ENCODE measurements around the gene ARL6IP5.

ARL6IP5 gene

DNA sequence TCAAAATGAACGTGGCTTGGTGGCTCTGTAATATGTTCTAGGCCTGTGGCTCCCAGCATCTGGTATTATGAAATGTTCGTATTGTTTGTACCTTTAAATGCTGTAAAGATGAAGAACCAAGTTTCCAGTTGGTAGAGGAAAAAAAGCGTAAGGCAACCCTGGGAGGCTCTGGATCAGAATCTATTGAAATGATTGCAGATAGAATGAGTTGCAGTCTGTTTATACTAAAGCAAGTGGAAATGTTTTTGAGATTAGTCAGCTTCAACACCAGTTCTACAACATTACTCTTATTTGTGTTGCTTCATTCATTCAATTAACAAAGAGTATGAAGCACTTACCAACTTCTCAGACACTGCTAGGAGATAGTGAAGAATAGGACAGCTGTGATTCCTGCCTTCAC is 5.3 kb downstream of the ARL6IP5 start:
- H3K36me3 ChIP-seq (ENCODE audit: insufficient read depth, low read length), result peaks cover 3% of the 10 kb centered on the region; the same call in 1 of the 2 replicates
- no peaks in the 10 kb centered on the region for H3K27me3 ChIP-seq (ENCODE audit: insufficient read depth, low read length, poor library complexity, severe bottlenecking)
- peaks cover 26% of the 10 kb centered on the region for H4K20me1 ChIP-seq (ENCODE audit: insufficient read depth, low read length, poor library complexity, severe bottlenecking)
- peak overlapping the region; percentile 98 for H3K4me3 ChIP-seq (ENCODE audit: low read length, poor library complexity, severe bottlenecking)
- H3K4me2 ChIP-seq (ENCODE audit: low read depth, low read length, poor library complexity, severe bottlenecking), result peak overlapping the region; percentile 98
- peaks cover 97% of the 10 kb centered on the region for H3K79me2 ChIP-seq (ENCODE audit: insufficient read depth, low read length)
- H2AFZ ChIP-seq (ENCODE audit: low read length), result no peak overlapping the region
- H3K9me2 ChIP-seq (replicated peaks; ENCODE audit: low read depth, low read length), result no peaks in the 10 kb centered on the region
- H3K9ac ChIP-seq (ENCODE audit: low read depth, low read length, poor library complexity, severe bottlenecking), result peak overlapping the region; percentile 97
- peaks cover 11% of the 10 kb centered on the region; the same call in 1 of the 2 replicates for H3F3A ChIP-seq (ENCODE audit: low read depth)
- peaks cover 71% of the 10 kb centered on the region for H3K4me1 ChIP-seq (ENCODE audit: insufficient read depth, low read length, poor library complexity, severe bottlenecking)
- no peaks in the 10 kb centered on the region for H3K9me3 ChIP-seq (ENCODE audit: insufficient read depth, low read depth, low read length)
- TF ChIP-seq, protein P1, sequence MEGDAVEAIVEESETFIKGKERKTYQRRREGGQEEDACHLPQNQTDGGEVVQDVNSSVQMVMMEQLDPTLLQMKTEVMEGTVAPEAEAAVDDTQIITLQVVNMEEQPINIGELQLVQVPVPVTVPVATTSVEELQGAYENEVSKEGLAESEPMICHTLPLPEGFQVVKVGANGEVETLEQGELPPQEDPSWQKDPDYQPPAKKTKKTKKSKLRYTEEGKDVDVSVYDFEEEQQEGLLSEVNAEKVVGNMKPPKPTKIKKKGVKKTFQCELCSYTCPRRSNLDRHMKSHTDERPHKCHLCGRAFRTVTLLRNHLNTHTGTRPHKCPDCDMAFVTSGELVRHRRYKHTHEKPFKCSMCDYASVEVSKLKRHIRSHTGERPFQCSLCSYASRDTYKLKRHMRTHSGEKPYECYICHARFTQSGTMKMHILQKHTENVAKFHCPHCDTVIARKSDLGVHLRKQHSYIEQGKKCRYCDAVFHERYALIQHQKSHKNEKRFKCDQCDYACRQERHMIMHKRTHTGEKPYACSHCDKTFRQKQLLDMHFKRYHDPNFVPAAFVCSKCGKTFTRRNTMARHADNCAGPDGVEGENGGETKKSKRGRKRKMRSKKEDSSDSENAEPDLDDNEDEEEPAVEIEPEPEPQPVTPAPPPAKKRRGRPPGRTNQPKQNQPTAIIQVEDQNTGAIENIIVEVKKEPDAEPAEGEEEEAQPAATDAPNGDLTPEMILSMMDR (conservative IDR thresholded peaks at IDR 0.05; ENCODE audit: low read length), result no peak
- no peak for TF ChIP-seq EZH2phosphoT487 (IDR thresholded peaks at IDR 0.05; ENCODE audit: borderline replicate concordance)

DNA sequence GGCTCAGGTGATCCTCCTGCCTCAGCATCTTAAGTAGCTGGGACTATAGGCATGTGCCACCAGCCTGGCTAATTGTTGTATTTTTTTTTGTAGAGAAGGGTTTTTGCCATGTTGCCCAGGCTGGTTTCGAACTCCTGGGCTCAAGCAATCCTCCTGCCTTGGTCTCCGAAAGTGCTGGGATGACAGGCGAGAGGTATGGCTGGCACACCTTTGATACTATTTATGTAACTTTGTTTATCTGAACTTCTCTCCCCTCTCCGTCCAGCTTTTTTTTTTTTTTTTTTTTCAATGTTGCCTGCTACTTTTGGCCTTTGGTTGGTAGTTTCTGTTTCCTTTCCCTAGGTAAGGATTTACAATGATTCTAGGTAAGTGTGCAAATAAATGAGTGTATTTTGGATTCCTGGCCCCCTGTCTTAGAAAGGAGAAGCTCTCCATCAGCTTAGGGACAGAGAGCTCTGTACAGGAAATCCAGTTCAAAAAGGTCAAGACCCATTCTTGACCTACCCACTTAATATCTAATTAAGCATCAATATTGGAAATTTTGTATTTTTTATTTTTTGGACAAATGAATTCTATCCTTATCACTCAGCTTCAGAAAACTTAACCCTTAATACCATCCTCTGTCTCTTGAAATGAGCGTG is 6.8 kb downstream of the ARL6IP5 start:
- peak overlapping the region; percentile 78 for H3K4me3 ChIP-seq (ENCODE audit: low read length, poor library complexity, severe bottlenecking)
- H3K27me3 ChIP-seq (ENCODE audit: insufficient read depth, low read length, poor library complexity, severe bottlenecking), result no peaks in the 10 kb centered on the region
- H3K9me3 ChIP-seq (ENCODE audit: insufficient read depth, low read depth, low read length), result no peaks in the 10 kb centered on the region
- H3K9ac ChIP-seq (ENCODE audit: low read depth, low read length, poor library complexity, severe bottlenecking), result peak overlapping the region; percentile 69
- TF ChIP-seq EZH2phosphoT487 (IDR thresholded peaks at IDR 0.05; ENCODE audit: borderline replicate concordance), result no peak
- TF ChIP-seq, protein P1 (conservative IDR thresholded peaks at IDR 0.05; ENCODE audit: low read length), result no peak
- H3K4me1 ChIP-seq (ENCODE audit: insufficient read depth, low read length, poor library complexity, severe bottlenecking), result peaks cover 68% of the 10 kb centered on the region
- peaks cover 94% of the 10 kb centered on the region for H3K79me2 ChIP-seq (ENCODE audit: insufficient read depth, low read length)
- peak overlapping the region; percentile 42; the same call in 1 of the 2 replicates for H2AFZ ChIP-seq (ENCODE audit: low read length)
- H4K20me1 ChIP-seq (ENCODE audit: insufficient read depth, low read length, poor library complexity, severe bottlenecking), result peaks cover 26% of the 10 kb centered on the region
- H3K4me2 ChIP-seq (ENCODE audit: low read depth, low read length, poor library complexity, severe bottlenecking), result peak overlapping the region; percentile 96
- H3F3A ChIP-seq (ENCODE audit: low read depth), result peaks cover 11% of the 10 kb centered on the region; the same call in 1 of the 2 replicates
- no peaks in the 10 kb centered on the region for H3K9me2 ChIP-seq (replicated peaks; ENCODE audit: low read depth, low read length)
- H3K36me3 ChIP-seq (ENCODE audit: insufficient read depth, low read length), result peaks cover 3% of the 10 kb centered on the region; the same call in 1 of the 2 replicates

DNA sequence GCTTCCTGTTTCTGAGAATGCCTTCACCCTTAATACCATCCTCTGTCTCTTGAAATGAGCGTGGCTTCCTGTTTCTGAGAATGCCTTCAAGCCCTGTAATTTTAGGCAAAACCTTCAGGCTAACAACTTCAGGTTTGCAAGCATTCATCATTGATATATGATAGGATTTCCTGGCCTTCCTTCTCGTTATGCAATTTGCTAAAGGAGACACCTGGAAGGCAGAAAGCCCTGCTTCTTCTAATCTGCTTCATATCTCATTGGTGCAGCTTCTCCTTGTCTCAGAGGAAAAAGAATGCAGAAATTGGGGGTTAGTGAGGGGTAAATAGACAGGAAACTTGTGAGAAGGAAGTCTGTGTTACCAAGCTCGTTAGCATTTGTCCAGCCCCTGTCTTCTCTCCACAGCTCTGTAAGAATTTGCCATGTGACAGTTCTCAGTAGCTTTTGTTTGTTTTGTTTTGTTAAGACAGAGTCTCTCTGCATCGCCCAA is 7.3 kb downstream of the ARL6IP5 start:
- H4K20me1 ChIP-seq (ENCODE audit: insufficient read depth, low read length, poor library complexity, severe bottlenecking), result peaks cover 28% of the 10 kb centered on the region
- H3K4me1 ChIP-seq (ENCODE audit: insufficient read depth, low read length, poor library complexity, severe bottlenecking), result peaks cover 67% of the 10 kb centered on the region
- TF ChIP-seq, protein P1 (conservative IDR thresholded peaks at IDR 0.05; ENCODE audit: low read length), result no peak
- no peak for TF ChIP-seq EZH2phosphoT487 (IDR thresholded peaks at IDR 0.05; ENCODE audit: borderline replicate concordance)
- H3F3A ChIP-seq (ENCODE audit: low read depth), result peaks cover 11% of the 10 kb centered on the region; the same call in 1 of the 2 replicates
- H3K36me3 ChIP-seq (ENCODE audit: insufficient read depth, low read length), result peaks cover 3% of the 10 kb centered on the region; the same call in 1 of the 2 replicates
- no peaks in the 10 kb centered on the region for H3K9me2 ChIP-seq (replicated peaks; ENCODE audit: low read depth, low read length)
- H3K9ac ChIP-seq (ENCODE audit: low read depth, low read length, poor library complexity, severe bottlenecking), result peak overlapping the region; percentile 69
- H2AFZ ChIP-seq (ENCODE audit: low read length), result peak overlapping the region; percentile 42; the same call in 1 of the 2 replicates
- H3K27me3 ChIP-seq (ENCODE audit: insufficient read depth, low read length, poor library complexity, severe bottlenecking), result no peaks in the 10 kb centered on the region
- peak overlapping the region; percentile 96 for H3K4me2 ChIP-seq (ENCODE audit: low read depth, low read length, poor library complexity, severe bottlenecking)
- peaks cover 94% of the 10 kb centered on the region for H3K79me2 ChIP-seq (ENCODE audit: insufficient read depth, low read length)
- peak overlapping the region; percentile 78 for H3K4me3 ChIP-seq (ENCODE audit: low read length, poor library complexity, severe bottlenecking)
- H3K9me3 ChIP-seq (ENCODE audit: insufficient read depth, low read depth, low read length), result no peaks in the 10 kb centered on the region

Measured in Loucy (cell line).